ENCODE measurements around the gene TLK1.
A peak's percentile ranks its signal among the peaks of the same experiment; 100 is the strongest.

Gene TLK1

DNA sequence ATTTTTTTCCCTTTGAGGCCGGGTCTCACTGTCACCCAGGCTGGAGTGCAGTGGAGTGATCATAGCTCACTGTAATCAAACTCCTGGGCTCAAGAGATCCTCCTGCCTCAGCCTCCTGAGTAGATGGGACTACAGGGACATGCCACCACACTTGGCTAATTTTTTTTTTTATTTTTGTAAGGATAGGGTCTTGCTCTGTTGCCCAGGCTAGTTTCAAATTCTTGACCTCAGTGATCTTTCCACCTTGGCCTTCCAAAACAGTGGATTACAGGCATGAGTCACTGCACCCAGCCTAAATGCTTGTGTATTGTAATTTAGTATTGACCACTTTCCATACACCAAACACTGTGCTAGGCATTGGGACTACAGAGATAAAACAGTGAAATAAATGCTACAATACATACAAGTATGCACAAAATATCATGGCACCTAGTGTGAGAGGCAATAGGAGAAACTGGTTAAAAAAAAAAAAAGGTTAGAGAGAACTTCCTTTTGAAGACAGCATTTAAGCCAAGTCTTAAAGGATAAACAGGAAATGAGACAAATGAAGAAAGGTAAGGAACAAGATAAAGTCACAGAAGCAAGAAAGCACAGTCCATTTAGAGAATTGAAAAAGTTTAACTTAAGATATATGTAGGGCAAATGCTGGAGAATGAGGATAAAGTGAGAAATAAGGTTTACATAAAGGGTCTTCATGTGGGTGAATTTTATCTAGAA is 118.3 kb downstream of the TLK1 start:
- TF ChIP-seq, protein P1, sequence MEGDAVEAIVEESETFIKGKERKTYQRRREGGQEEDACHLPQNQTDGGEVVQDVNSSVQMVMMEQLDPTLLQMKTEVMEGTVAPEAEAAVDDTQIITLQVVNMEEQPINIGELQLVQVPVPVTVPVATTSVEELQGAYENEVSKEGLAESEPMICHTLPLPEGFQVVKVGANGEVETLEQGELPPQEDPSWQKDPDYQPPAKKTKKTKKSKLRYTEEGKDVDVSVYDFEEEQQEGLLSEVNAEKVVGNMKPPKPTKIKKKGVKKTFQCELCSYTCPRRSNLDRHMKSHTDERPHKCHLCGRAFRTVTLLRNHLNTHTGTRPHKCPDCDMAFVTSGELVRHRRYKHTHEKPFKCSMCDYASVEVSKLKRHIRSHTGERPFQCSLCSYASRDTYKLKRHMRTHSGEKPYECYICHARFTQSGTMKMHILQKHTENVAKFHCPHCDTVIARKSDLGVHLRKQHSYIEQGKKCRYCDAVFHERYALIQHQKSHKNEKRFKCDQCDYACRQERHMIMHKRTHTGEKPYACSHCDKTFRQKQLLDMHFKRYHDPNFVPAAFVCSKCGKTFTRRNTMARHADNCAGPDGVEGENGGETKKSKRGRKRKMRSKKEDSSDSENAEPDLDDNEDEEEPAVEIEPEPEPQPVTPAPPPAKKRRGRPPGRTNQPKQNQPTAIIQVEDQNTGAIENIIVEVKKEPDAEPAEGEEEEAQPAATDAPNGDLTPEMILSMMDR (IDR thresholded peaks at IDR 0.05; ENCODE audit: low read depth, low read length, missing control alignments): no peak
- DNase-seq (ENCODE audit: low read depth): no peak

DNA sequence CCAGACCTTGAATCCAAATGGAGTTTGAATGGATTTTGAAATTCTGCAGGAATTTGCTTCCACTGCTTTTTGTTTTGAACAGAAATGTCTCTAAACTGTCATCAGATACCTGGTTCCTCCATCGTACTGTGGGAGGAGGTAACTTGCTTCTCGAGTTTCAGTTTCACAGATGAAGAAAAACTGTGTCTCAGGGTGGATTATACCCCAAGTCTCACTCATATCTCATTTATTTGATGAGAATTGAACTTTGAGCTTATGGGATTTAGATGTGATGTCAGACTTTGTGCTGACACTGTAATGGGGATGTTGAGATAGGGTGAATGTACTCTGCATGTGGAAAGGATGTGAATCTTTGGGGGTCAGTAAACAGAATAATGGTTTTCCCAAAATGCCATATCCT is 124.2 kb downstream of the TLK1 start:
- TF ChIP-seq, protein P1 (IDR thresholded peaks at IDR 0.05; ENCODE audit: low read depth, low read length, missing control alignments): no peak
- no peak overlapping the region for H3K4me3 ChIP-seq (ENCODE audit: low read depth, low read length)
- DNase-seq (ENCODE audit: low read depth): no peak

More for the DNA sequence above, 118.3 kb downstream of the TLK1 start:
- H3K4me3 ChIP-seq (ENCODE audit: low read depth, low read length): no peak overlapping the region

DNA sequence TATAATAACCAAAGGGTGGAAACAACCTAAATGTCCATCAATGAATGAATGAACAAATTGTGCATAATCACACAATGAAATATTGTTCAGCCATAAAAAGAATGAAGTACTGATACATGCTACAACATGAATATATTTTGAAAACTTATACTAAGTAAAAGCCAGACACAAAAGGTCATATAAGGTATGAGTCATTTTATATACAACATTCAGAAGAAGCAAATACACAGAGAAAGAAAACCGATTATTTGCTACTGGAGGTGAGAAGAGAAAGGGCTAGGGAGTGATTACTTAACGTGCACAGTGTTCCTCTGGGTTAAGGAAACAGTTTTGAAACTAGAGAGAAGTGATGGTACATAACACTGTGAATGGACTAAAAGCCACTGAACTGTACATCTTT is 126.4 kb downstream of the TLK1 start:
- H3K4me3 ChIP-seq (ENCODE audit: low read depth, low read length): no peak overlapping the region
- TF ChIP-seq, protein P1 (IDR thresholded peaks at IDR 0.05; ENCODE audit: low read depth, low read length, missing control alignments): no peak
- DNase-seq (ENCODE audit: low read depth): no peak

DNA sequence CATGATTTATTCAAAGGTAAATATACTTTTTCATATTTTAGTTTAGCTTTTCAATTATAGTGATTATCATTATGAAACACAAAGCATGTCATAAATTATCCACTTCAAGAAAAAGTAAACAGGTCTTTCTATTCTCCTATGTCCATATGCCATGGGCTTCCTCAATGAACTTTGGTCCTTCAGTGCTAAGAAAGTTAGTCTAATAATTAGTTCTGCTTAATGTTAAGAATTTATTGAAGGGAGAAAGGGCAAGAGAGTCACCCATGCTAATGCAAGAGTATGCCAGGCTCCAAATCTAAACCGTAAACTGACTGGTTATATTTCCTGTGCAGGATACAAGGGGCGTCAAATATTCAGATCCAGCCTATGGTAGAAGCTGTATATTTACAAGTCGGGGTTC is 135.5 kb downstream of the TLK1 start:
- TF ChIP-seq, protein P1 (IDR thresholded peaks at IDR 0.05; ENCODE audit: low read depth, low read length, missing control alignments): no peak
- no peak for DNase-seq (ENCODE audit: low read depth)
- H3K4me3 ChIP-seq (ENCODE audit: low read depth, low read length): no peak overlapping the region

DNA sequence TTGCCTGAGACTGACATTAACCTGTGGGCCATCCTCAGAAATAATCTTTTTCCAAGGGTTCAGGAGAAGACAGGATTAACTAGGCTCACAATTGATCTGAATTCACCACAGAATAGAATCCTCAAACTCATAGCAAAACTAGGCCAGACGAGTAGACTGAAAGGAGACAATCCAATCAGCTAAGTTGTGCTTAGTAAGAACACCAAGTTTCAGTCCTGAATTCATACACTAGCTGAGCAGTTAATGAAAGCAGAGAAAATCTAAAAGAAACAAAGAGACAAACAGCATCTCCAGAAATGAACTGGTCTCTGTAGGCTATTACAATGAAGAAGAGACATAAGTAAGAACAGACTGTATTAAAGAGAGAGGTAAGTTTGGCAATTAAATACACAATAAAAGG is 142.2 kb downstream of the TLK1 start:
- peak; percentile 27 for DNase-seq (ENCODE audit: low read depth)
- TF ChIP-seq, protein P1 (IDR thresholded peaks at IDR 0.05; ENCODE audit: low read depth, low read length, missing control alignments): no peak

DNA sequence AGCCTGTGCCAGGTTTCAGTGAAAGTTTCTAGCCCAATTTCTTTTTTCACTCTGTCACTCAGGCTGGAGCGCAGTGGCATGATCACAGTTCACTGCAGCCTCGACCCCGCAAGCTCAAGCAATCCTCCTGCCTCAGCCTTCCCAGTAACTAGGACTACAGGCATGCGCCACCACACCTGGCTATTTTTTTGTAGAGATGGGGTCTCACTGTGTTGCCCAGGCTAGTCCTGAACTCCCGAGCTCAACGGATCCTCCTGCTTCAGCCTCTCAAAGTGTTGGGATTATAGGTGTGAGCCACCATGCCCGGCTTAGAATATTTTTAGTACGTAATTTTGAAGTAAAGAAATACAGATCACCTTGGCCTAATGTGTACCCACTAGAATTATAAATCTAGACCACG is 144.6 kb downstream of the TLK1 start:
- TF ChIP-seq, protein P1 (IDR thresholded peaks at IDR 0.05; ENCODE audit: low read depth, low read length, missing control alignments): no peak
- no peak for DNase-seq (ENCODE audit: low read depth)
- H3K4me3 ChIP-seq (ENCODE audit: low read depth, low read length): no peak overlapping the region

More for the DNA sequence above, 142.2 kb downstream of the TLK1 start:
- no peak overlapping the region for H3K4me3 ChIP-seq (ENCODE audit: low read depth, low read length)

DNA sequence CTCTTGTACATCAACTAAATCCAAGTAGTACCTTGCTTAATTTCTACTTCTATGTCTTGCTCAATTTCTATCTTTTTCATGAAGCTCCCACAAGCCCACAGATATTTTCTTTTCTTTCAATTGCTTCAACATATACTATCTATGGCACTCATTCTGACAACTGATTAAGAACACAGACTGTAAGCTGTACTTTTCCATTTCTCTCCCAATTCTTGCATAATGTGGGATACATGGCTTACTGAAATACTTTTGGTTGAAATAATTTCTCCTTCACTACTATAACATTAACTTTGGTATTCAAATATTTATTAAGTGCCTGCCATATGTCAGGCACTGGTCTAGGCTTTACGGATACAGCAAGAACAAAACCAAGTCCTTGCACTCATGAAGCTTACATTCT is 146.8 kb downstream of the TLK1 start:
- TF ChIP-seq, protein P1 (IDR thresholded peaks at IDR 0.05; ENCODE audit: low read depth, low read length, missing control alignments): no peak
- DNase-seq (ENCODE audit: low read depth): no peak

More for the DNA sequence above, 146.8 kb downstream of the TLK1 start:
- no peak overlapping the region for H3K4me3 ChIP-seq (ENCODE audit: low read depth, low read length)
